BJ (cell line): ENCODE results near the gene CFTR. TPM values are rescaled to one million over a fixed set of nuclear protein-coding genes. Genes with fewer than 3 reads are reported as not detected.

ENCODE experiments used
- CTCF ChIA-PET: fragments of 350-600 bp; formaldehyde crosslinking; extraction: SDS; loops from one replicate; lab custom pipeline; 2021; ENCODE audit warnings: antibody characterized with exemption, inconsistent platforms; lab: Yijun Ruan, JAX
- POLR2A ChIA-PET: fragments of 300-600 bp; sonication (Branson Sonifier 250); formaldehyde crosslinking; extraction: SDS; loops from one replicate; lab custom pipeline; 2021; ENCODE audit warnings: antibody characterized with exemption; lab: Charles Lee
- DNase-seq: peaks from one replicate; pipeline ENCODE4 v3.0.0-alpha.2; 2011; ENCODE audit warnings: low read depth
- H3K27me3 ChIP-seq: 2 replicates; pipeline ENCODE4 v1.6.0; 2011; ENCODE audit warnings: low read length; ENCODE audit not compliant: control insufficient read depth, insufficient read depth
- H3K36me3 ChIP-seq: 2 replicates; pipeline ENCODE4 v1.5.1; 2011; ENCODE audit warnings: low read length; ENCODE audit not compliant: control insufficient read depth, insufficient read depth
- H3K4me3 ChIP-seq: 2 replicates; pipeline ENCODE4 v1.5.1; 2011; ENCODE audit warnings: low read depth, mild to moderate bottlenecking, control low read depth, low read length
- CTCF ChIP-seq: IDR thresholded peaks from 2 replicates; pipeline ENCODE4 v1.5.1; 2011; ENCODE audit warnings: low read depth, mild to moderate bottlenecking, control low read depth, inconsistent platforms, low read length, moderate library complexity; ENCODE audit not compliant: insufficient read depth
- polyA plus RNA-seq: library from polyadenylated mRNA; depleted of rRNA; stranded (reverse); fragments of >200 nt; gene quantifications from 2 replicates; pipeline ENCODE4 v1.2.3, GENCODE V29; 2011

The CFTR gene
- polyA plus RNA-seq, 1 experiment, result not detected

GRCh38 chr7:117590191-117590590, 110.4 kb downstream of the CFTR start:
- H3K36me3 ChIP-seq, result no peaks in the 10 kb centered on the region
- no peak overlapping the region for H3K4me3 ChIP-seq
- TF ChIP-seq CTCF, result no peak
- ChIA-PET CTCF (no interaction called here), POLR2A (no interaction called here)
- DNase-seq, result no peak
- H3K27me3 ChIP-seq, result no peaks in the 10 kb centered on the region

GRCh38 chr7:117592011-117592635, 112.3 kb downstream of the CFTR start:
- TF ChIP-seq CTCF, result no peak
- DNase-seq, result no peak

GRCh38 chr7:117596134-117596533, 116.3 kb downstream of the CFTR start:
- TF ChIP-seq CTCF, result no peak
- CTCF ChIA-PET, result no interaction called here
- POLR2A ChIA-PET, result no interaction called here
- no peaks in the 10 kb centered on the region for H3K36me3 ChIP-seq
- DNase-seq, result no peak
- H3K4me3 ChIP-seq, result no peak overlapping the region
- H3K27me3 ChIP-seq, result no peaks in the 10 kb centered on the region

More at GRCh38 chr7:117592011-117592635, 112.3 kb downstream of the CFTR start:
- ChIA-PET CTCF (no interaction called here), POLR2A (no interaction called here)
- H3K4me3 ChIP-seq, result no peak overlapping the region
- no peaks in the 10 kb centered on the region for H3K27me3 ChIP-seq
- no peaks in the 10 kb centered on the region for H3K36me3 ChIP-seq

GRCh38 chr7:117597755-117598154, 117.9 kb downstream of the CFTR start:
- ChIA-PET CTCF (no interaction called here), POLR2A (no interaction called here)
- DNase-seq, result no peak
- TF ChIP-seq CTCF, result no peak
- Histone ChIP-seq H3K27me3 (no peaks in the 10 kb centered on the region), H3K4me3 (no peak overlapping the region), H3K36me3 (no peaks in the 10 kb centered on the region)

- DNase-seq, result no peak
- no peak for TF ChIP-seq CTCF
- POLR2A ChIA-PET, result no interaction called here
Measured at GRCh38 chr7:117600911-117601310, 121.1 kb downstream of the CFTR start.

More at GRCh38 chr7:117600911-117601310, 121.1 kb downstream of the CFTR start:
- CTCF ChIA-PET, result no interaction called here
- Histone ChIP-seq H3K27me3 (no peaks in the 10 kb centered on the region), H3K4me3 (no peak overlapping the region), H3K36me3 (no peaks in the 10 kb centered on the region)
